Brain microvascular endothelial cell (primary cell): Measurements from ENCODE around the gene PITPNC1.

Experiments
- DNase-seq: peaks from one replicate; pipeline ENCODE4 v3.0.0-alpha.2; 2020
- H3K27ac ChIP-seq: fragments of 250-450 bp; sonication (Bioruptor Pico); 2 replicates; pipeline ENCODE4 v1.5.1; 2020; ENCODE audit warnings: mild to moderate bottlenecking, moderate library complexity
- H3K27me3 ChIP-seq: fragments of 250-450 bp; sonication (Bioruptor Pico); replicated peaks from 2 replicates; pipeline ENCODE4 v1.5.1; 2020; ENCODE audit warnings: mild to moderate bottlenecking
- H3K36me3 ChIP-seq: fragments of 250-450 bp; sonication (Bioruptor Pico); replicated peaks from 2 replicates; pipeline ENCODE4 v1.5.1; 2020; ENCODE audit warnings: mild to moderate bottlenecking
- H3K4me3 ChIP-seq: 2 replicates; pipeline ENCODE4 v1.5.1; 2011; ENCODE audit warnings: low read depth, mild to moderate bottlenecking, control low read depth, low read length, moderate library complexity
- in situ Hi-C: cut with HindIII; loops from 2 replicates; pipeline ENCODE4 v1.10.0; 2017; ENCODE audit warnings: low sequenced_read_pairs, low pct_ligation_motif_present
- TF ChIP-seq, protein P1 (sequence below): IDR thresholded peaks from 2 replicates; pipeline ENCODE4 v1.5.1; 2011; ENCODE audit warnings: low read depth, mild to moderate bottlenecking, moderate library complexity, low read length, control low read depth, inconsistent platforms; ENCODE audit errors: missing control alignments

PITPNC1 gene

DNA sequence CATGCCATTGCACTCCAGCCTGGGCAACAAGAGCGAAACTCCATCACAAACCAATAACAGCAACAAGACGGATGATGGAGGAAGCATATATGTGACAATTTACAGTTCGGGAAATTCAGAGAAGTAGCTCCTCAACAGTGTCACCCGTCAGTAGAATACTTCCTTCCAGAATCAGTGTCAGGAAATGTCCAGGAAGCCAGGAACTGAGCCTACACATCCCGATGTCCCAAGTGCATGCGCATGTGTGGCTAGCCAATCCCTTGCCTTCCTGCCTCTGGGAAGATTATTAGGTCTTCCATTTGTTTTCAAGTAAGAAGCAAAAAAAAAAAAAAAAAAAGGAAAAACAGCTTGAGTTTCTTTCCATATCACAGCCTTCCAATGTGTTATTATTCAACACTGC lies 1.4 kb upstream of the PITPNC1 start:
- no peak overlapping the region for H3K4me3 ChIP-seq
- no peak overlapping the region for H3K27ac ChIP-seq
- DNase-seq = no peak
- H3K36me3 ChIP-seq = no peaks in the 10 kb centered on the region
- in situ Hi-C loops = no loop called here
- TF ChIP-seq, protein P1, sequence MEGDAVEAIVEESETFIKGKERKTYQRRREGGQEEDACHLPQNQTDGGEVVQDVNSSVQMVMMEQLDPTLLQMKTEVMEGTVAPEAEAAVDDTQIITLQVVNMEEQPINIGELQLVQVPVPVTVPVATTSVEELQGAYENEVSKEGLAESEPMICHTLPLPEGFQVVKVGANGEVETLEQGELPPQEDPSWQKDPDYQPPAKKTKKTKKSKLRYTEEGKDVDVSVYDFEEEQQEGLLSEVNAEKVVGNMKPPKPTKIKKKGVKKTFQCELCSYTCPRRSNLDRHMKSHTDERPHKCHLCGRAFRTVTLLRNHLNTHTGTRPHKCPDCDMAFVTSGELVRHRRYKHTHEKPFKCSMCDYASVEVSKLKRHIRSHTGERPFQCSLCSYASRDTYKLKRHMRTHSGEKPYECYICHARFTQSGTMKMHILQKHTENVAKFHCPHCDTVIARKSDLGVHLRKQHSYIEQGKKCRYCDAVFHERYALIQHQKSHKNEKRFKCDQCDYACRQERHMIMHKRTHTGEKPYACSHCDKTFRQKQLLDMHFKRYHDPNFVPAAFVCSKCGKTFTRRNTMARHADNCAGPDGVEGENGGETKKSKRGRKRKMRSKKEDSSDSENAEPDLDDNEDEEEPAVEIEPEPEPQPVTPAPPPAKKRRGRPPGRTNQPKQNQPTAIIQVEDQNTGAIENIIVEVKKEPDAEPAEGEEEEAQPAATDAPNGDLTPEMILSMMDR = no peak
- no peaks in the 10 kb centered on the region for H3K27me3 ChIP-seq

DNA sequence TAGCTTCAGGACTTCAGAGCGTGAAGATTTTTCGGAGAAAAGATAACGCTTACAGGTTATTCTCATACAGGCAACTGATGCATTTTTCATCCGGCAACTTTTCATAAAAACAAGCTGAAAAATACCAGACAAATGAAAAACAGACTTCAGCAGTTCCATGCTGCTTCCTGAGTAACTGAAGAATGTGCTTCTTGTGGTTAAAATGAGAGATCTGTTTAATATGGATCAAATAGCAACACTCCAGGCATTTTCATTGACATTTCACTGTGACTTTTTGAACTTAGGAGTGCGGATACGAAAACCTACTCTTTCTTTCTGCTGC lies 705 bp upstream of the PITPNC1 start:
- no peak for DNase-seq
- Histone ChIP-seq H3K36me3 (no peaks in the 10 kb centered on the region), H3K27ac (peak overlapping the region; percentile 86), H3K27me3 (no peaks in the 10 kb centered on the region), H3K4me3 (peak overlapping the region; percentile 78)
- in situ Hi-C loops = no loop called here
- TF ChIP-seq, protein P1 = no peak

DNA sequence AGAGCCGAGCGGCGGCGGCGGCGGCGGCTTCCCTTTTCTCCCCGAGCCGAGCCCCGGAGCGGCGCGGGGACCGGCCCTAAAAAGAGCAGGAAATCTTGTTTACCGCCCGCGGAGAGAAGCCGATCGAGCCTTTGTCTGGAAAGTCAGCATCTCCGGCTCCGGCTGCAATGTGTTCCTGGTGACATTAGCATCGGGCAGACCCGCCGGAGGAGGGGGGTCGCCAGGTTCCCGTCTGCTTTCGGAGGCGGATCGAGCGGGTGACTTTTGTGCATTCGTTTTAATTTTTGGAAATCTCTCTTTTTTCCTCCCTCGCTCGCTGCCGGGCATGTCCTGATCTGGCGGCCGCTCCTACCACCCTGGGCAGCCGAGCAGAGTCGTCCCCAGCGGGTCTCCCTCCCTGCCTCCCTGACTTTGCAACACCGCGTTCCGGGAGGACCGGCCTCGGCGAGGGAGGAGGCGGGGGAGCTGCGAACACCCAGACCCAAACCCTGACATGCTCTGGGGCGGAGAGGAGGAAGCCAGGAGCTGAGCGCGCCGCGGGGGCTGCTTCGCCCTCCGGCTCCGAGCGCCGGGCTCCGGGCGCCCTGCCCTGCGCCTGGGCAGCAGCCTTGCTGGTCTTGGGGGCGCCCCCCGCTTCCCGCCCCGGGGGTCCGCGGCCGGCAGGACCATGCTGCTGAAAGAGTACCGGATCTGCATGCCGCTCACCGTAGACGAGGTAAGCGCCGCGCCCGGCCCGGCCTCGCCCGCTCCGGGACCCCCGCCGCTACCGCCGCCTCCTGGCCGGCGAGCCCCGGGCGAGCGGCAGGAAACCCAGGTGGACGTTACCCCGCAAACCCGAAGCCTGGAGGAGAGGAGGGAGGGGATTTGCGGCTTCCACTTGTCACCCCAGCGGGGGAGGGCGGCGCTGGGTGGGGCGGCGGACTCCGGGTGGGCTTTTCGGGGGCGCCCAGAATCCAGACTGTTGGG lies 690 bp downstream of the PITPNC1 start:
- Histone ChIP-seq H3K4me3 (peak overlapping the region; percentile 78), H3K27me3 (no peaks in the 10 kb centered on the region), H3K27ac (peak overlapping the region; percentile 86), H3K36me3 (no peaks in the 10 kb centered on the region)
- TF ChIP-seq, protein P1 = peak; percentile 36
- peak; percentile 29 for DNase-seq
- in situ Hi-C loops = no loop called here

DNA sequence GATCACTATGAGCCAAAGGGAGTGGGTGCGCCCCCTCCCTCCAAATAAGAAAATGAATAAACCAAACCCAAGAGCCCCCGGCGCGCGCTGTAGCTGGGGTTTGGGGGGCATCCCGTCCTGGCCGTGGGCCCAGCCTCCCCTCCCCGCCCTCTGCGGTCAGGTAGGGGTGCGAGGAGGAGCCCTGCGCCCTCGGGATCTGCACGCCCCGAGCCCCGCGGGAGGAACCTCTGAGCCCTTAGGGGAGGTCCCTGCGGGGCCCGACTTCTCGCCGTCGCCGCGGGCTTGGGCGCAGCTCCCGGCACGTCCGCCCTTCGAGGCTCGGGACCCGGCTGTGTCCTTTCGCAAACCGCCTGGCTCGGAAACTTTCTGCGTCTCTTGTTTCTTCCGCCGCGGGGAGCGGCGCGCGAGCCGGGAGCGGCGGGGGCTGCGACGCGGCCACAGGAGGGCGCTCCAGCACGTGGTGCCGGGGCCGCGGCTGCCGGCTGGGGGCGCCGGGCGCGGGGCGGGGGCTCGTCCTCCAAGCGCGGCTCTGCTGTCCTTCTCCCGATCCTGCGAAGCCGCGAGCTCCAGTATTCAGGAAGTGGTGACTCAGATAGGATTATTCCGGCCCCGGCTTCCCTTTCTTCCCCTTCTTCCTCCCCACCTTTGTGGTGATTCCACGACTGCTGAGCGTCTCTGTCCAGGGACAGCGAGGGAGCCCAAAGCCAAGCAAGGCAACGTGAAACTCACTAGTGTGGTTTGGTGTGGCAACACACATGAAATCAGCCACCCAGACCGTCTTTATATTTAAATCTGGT lies 1.6 kb downstream of the PITPNC1 start:
- H3K36me3 ChIP-seq = no peaks in the 10 kb centered on the region
- peak overlapping the region; percentile 86 for H3K27ac ChIP-seq
- no peaks in the 10 kb centered on the region for H3K27me3 ChIP-seq
- TF ChIP-seq, protein P1 = peak; percentile 44
- in situ Hi-C loops = no loop called here
- DNase-seq = peak; percentile 63
- peak overlapping the region; percentile 78 for H3K4me3 ChIP-seq

DNA sequence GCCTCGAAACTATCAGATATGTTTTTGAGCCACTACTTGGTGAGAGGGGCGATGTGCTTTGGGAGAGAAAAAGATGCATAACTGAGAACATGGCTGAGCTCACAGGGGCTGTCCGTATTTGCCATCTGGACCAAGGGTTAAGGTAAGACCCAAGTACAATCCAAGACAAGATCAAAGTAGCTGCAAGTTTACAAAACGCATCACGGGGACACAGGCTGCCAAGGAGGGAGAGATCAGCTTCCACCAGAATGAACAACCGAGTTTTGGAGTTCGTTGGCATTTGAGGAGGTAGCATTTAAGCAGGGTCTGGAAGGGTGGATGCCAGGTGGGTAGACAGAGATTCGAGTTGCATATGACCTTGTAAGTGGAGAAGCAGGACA lies 2.2 kb downstream of the PITPNC1 start:
- H3K27ac ChIP-seq = peak overlapping the region; percentile 30
- TF ChIP-seq, protein P1 = no peak
- in situ Hi-C loops = no loop called here

More for the DNA sequence above, 2.2 kb downstream of the PITPNC1 start:
- DNase-seq = no peak
- H3K27me3 ChIP-seq = no peaks in the 10 kb centered on the region
- peak overlapping the region; percentile 52 for H3K4me3 ChIP-seq
- no peaks in the 10 kb centered on the region for H3K36me3 ChIP-seq
